Adrenal gland (tissue), 12 donors: ENCODE results near the gene KLHDC2. TPM values are rescaled to one million over a fixed set of nuclear protein-coding genes. Genes with fewer than 3 reads are reported as not detected.

Source experiments
- DNase-seq, 7 donors: peaks; one replicate each; pipeline ENCODE4 v3.0.0-alpha.2; 2019 to 2020
- H3K27ac ChIP-seq, 5 donors: fragments of 200-600 bp; sonication (generic) in 4 of 5; 1 replicate in 3 of 5; 2 replicates in 2 of 5; pipeline versions ENCODE4 v1.5.1 to v1.8.0; 2016 to 2020; ENCODE audit warnings: mild to moderate bottlenecking in 1 of 5
- H3K27me3 ChIP-seq: fragments of 200-600 bp; 2 replicates; pipeline ENCODE4 v1.8.0; 2021
- H3K36me3 ChIP-seq, 2 donors: fragments of 200-600 bp; replicated peaks in 1 of 2; 1 replicate in 1 of 2; 2 replicates in 1 of 2; pipeline versions ENCODE4 v1.5.1 to v1.8.0; 2018 to 2022
- H3K4me1 ChIP-seq, 2 donors: fragments of 200-600 bp; replicated peaks in 1 of 2; 1 replicate in 1 of 2; 2 replicates in 1 of 2; pipeline versions ENCODE4 v1.5.1 to v1.8.0; 2018 to 2021
- H3K4me3 ChIP-seq, 4 donors: fragments of 200-600 bp; sonication (generic) in 3 of 4; one replicate each; pipeline ENCODE4 v1.5.1; 2016 to 2018
- H3K9me3 ChIP-seq, 3 donors: fragments of 200-600 bp; sonication (generic) in 1 of 3; replicated peaks in 1 of 3; 1 replicate in 2 of 3; 2 replicates in 1 of 3; pipeline versions ENCODE4 v1.5.1 to v1.8.0; 2016 to 2021
- CTCF ChIP-seq, 6 experiments: fragments of 450-650 bp in 4 of 6; fragments of 200-600 bp in 2 of 6; sonication (generic) in 1 of 6; IDR thresholded peaks; 1 replicate in 5 of 6; 2 replicates in 1 of 6; pipeline versions ENCODE4 v1.5.1 to v1.8.0; 2016 to 2021; ENCODE audit warnings: antibody characterized with exemption in 6 of 6, mild to moderate bottlenecking in 2 of 6, moderate library complexity in 1 of 6
- POLR2A ChIP-seq, 2 donors: fragments of 450-650 bp; IDR thresholded peaks; one replicate each; pipeline ENCODE4 v1.6.1; 2017; ENCODE audit warnings: antibody characterized with exemption in 2 of 2, mild to moderate bottlenecking in 2 of 2, moderate library complexity in 1 of 2
- WGBS, 4 donors: extraction: QIAGEN DNeasy Blood & Tissue Kit in 2 of 4; methylation state at CpG; one replicate each; pipeline versions ENCODE4 v1.1.5 to v1.1.7; 2013 to 2017; 5-methylcytosine and 5-hydroxymethylcytosine counted together
- intact Hi-C, 2 donors: fragments of 100-400 bp; cut with DNase I; formaldehyde crosslinking; loops; one replicate each; pipeline versions ENCODE4 v1.14.1 to v1.15.0; 2022 to 2023
- polyA plus RNA-seq, 3 donors: library from polyadenylated mRNA; stranded (reverse); fragments of 200-250 nt in 2 of 3; fragments of 350-450 nt in 1 of 3; fragmentation: Illumina TruSeq in 1 of 3; extraction: RNeasy Lipid Tissue Mini Kit (QIAGEN cat#74804) in 1 of 3; gene quantifications; one replicate each; pipeline ENCODE4 v1.2.3, GENCODE V29; 2013 to 2014
- total RNA-seq, 9 donors: library from RNA; depleted of rRNA in 4 of 9; stranded (reverse); fragments of >200 nt in 4 of 9; fragments of 120-200 nt in 1 of 9; fragmentation: NEBNext Ultra II Directional in 1 of 9; extraction: Animal tissue kit (Norgen Biotek cat#: 25700) in 1 of 9; gene quantifications; one replicate each; pipeline versions ENCODE4 v1.1.0 to v1.2.4, GENCODE V29; 2013 to 2023
- donor health status: healthy with polysubstance abuse.
- donor health status: Bipolar disorder and iron deficiency.
- donor health status: DM: yes; HTN: yes; CAD: no.
- donor health status: DM: no; HTN: no; CAD: no.
- donor health status: DM: no; HTN: no; CAD: no.
- donor health status: DM: yes; HTN: yes; CAD: no.

KLHDC2 gene
- total and polyA plus RNA-seq, 12 donors, result 43.1 to 134 (median 68.5) TPM

- Histone ChIP-seq H3K36me3 (peaks cover 0 to 92% of the 10 kb centered on the region in 2 donors), H3K27ac (no peak overlapping the region), H3K27me3 (no peaks in the 10 kb centered on the region), H3K4me1 (no peaks in the 10 kb centered on the region), H3K9me3 (no peaks in the 10 kb centered on the region), H3K4me3 (no peak overlapping the region)
- 87 to 92% (median 88%) methylated on average over 2 of the region's 2 CpGs for WGBS, 4 donors
- intact Hi-C loops, result loop anchor here in 1 of 2 donors (5.0 kb wide), 1 partner anchor 51 kb away; no protein-coding TSS in a partner anchor
- TF ChIP-seq POLR2A (IDR thresholded peaks at IDR 0.05) (no peak), CTCF (IDR thresholded peaks at IDR 0.05) (no peak)
- DNase-seq, result no peak
Observed at GRCh38 chr14:49828640-49829039, 60.7 kb downstream of the KLHDC2 start.

Other genes starting within 250 kb of the KLHDC2 start
- gene RPS29, start 181.8 kb upstream of the KLHDC2 start, total RNA-seq, result 1,000 to 10,000 TPM; 1,022 to 6,627 (median 1,430) TPM
- gene RPS29, start 181.8 kb upstream of the KLHDC2 start, polyA plus RNA-seq, result 1,000 to 10,000 TPM in 2 of 3 donors, 100 to 1,000 TPM in 1; 922 to 1,466 (median 1,304) TPM
- gene LRR1, start 169.2 kb upstream of the KLHDC2 start, total RNA-seq, result 10 to 100 TPM in 5 of 9 donors, 1 to 10 TPM in 4; 7.4 to 20.9 (median 10.5) TPM
- 10 to 100 TPM in 1 of 3 donors, 1 to 10 TPM in 2; 4.7 to 10.3 (median 5.7) TPM for gene LRR1, start 169.2 kb upstream of the KLHDC2 start, polyA plus RNA-seq
- gene RPL36AL, start 147.5 kb upstream of the KLHDC2 start, total RNA-seq, result 100 to 1,000 TPM; 191 to 459 (median 277) TPM
- gene RPL36AL, start 147.5 kb upstream of the KLHDC2 start, polyA plus RNA-seq, result 100 to 1,000 TPM; 248 to 705 (median 567) TPM
- 10 to 100 TPM; 35.8 to 87.8 (median 53.0) TPM for gene MGAT2, start 147.4 kb upstream of the KLHDC2 start, total RNA-seq
- gene MGAT2, start 147.4 kb upstream of the KLHDC2 start, polyA plus RNA-seq, result 10 to 100 TPM; 10.3 to 76.1 (median 15.2) TPM
- gene DNAAF2, start 132.9 kb upstream of the KLHDC2 start, total RNA-seq, result 10 to 100 TPM in 3 of 9 donors, 1 to 10 TPM in 6; 6.9 to 11.7 (median 9.4) TPM
- 1 to 10 TPM; 4.2 to 5.4 (median 4.2) TPM for gene DNAAF2, start 132.9 kb upstream of the KLHDC2 start, polyA plus RNA-seq
- gene POLE2, start 79.9 kb upstream of the KLHDC2 start, total RNA-seq, result 10 to 100 TPM in 1 of 9 donors, 1 to 10 TPM in 6, under 1 TPM in 2; 0.95 to 10.4 (median 1.5) TPM
- 1 to 10 TPM; 2.2 to 4.4 (median 2.6) TPM for gene POLE2, start 79.9 kb upstream of the KLHDC2 start, polyA plus RNA-seq
- gene KLHDC1, start 75.0 kb upstream of the KLHDC2 start, total RNA-seq, result 1 to 10 TPM; 1.9 to 9.9 (median 5.9) TPM
- 1 to 10 TPM; 3.1 to 3.4 (median 3.2) TPM for gene KLHDC1, start 75.0 kb upstream of the KLHDC2 start, polyA plus RNA-seq
- 10 to 100 TPM; 14.8 to 94.1 (median 54.5) TPM for gene NEMF, start 84.6 kb downstream of the KLHDC2 start, total RNA-seq
- 10 to 100 TPM; 28.1 to 88.3 (median 60.7) TPM for gene NEMF, start 84.6 kb downstream of the KLHDC2 start, polyA plus RNA-seq
- 10 to 100 TPM; 26.4 to 65.8 (median 49.6) TPM for gene ARF6, start 124.9 kb downstream of the KLHDC2 start, total RNA-seq
- 10 to 100 TPM; 13.6 to 49.2 (median 17.9) TPM for gene ARF6, start 124.9 kb downstream of the KLHDC2 start, polyA plus RNA-seq